Astrocyte (in vitro differentiated cells and primary cell): Measurements from ENCODE around the gene ADAM33.

Source experiments
- CTCF ChIP-seq: IDR thresholded peaks from 2 replicates; pipeline ENCODE4 v1.5.1; 2011; ENCODE audit warnings: low read depth, mild to moderate bottlenecking, inconsistent platforms, low read length, moderate library complexity; ENCODE audit not compliant: insufficient read depth
- EZH2 ChIP-seq: IDR thresholded peaks from 2 replicates; pipeline ENCODE4 v1.6.1; 2012; ENCODE audit warnings: mild to moderate bottlenecking, low read length, inconsistent platforms; ENCODE audit not compliant: insufficient read depth

GRCh38 chr20:3687655-3688054, 5.8 kb upstream of the ADAM33 start:
- TF ChIP-seq CTCF (no peak), EZH2 (no peak)
